Activated CD8-positive, alpha-beta memory T cell treated with anti-CD3 and anti-CD28 coated beads, Interleukin-2, amount 50 U/mL, for 48 hours (primary cell): ENCODE measurements around the gene GRB10.

Experiments used
- DNase-seq: peaks from one replicate; pipeline ENCODE4 v3.0.0-alpha.2; 2020

The GRB10 gene

DNA sequence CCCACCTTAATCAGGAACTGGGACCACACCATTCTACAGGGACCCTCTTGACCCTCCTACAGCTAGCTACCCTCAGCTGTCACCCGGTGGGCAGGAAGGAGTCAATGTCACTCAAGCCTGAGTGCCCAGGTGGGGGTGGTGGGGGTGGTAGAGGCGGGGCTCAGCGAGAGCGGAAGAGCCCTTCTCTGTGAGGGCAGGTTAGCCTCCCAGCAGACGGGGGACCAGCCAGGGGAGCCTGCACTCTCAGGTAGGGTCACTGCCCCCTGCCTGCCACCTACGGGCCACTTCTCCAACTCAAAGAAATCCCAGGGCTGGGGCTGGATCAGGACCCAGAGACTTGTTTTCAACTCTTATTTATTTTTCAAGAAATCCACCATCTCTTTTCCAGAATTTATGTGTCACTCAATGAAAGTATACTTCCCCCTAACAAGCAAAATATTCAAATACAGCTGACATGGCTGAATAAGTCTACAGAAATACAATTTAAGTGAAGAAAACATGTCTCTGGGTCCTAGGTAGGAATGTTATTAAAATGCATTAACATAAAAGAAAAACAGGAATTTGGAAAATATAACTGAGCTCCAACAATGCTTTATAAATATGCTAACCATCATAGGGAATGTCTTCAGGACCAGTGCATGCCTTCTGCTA lies 154.1 kb downstream of the GRB10 start:
- DNase-seq: no peak

DNA sequence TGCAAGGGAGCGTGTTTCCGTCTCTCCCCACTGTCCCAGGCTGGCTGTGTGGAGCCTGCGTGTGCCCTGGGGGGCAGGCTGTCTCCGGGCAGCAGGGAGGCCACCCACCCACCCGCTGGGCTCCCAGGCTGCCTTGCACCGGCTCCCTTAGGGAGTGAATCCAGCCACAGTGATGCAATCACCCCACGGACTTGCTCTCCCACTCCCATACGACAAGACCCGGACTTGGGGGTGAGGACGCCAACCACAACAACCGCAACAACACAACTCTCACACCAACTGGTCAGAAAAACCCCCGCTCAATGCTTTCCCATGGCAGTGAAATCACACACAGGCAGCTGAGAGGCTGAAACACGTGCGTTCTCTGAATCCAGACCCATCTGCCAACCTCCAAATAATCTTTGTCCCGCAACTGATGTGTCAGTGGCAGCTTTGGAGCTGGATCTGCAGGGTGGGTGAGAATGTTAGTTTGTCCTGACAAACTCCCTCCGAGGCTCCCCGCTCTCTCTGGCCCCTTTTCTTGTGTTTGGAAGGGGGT lies 154.8 kb downstream of the GRB10 start:
- DNase-seq: no peak

DNA sequence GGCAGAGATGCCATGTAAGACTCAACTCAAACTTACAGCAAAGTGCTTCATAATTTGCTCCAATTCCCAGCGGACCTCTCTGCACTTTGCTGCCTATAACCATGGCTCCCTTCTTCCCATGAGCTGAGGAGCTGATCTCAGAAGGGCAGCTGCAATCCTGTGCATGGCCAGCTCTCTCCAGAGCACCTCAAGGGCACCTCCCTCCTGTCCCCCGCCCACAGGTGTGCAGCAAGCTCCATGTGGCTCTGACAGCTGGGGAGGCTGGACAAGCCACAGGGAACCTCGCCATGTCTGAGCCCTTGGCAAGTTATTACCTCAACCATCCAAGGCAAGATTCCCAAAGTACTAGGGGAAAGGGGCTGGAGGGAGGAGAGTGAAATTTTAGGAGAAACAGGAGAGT lies 156.4 kb downstream of the GRB10 start:
- DNase-seq: no peak

DNA sequence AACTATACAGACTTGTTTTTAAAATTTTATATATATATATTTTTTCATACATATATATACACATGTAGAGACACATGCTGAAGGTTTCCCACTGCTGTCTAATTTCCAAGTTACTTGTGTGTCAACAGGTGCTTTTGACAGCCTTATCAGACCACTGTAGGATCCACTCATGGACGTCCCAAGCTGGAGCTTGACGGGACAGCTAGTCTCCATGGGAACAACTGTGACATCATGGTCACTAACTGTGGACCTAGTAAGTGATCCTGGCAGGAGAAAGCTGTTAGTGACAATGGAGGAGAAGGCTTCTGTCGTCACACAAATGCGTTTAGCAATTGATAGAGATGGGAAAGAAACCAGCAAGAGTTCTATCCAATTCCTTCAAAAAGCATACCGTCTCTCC lies 157.3 kb downstream of the GRB10 start:
- no peak for DNase-seq

DNA sequence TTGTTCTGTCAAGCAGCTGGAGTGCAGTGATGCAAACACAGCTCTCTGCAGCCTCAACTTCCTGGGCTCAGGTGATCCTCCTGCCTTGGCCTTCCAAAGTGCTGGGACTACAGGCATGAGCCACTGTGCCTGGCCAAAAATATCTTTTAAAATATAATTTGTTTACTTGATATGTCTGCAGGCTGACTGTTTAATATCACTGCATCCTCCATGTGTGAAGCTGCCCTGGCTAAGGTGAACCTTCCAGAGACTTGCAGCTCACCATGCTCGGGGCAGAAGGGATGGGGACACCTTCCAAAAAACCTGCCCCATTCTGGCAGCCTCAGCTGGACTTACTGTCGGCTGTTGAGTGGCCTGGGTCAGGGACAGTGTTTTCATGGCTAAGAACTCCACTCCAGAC lies 159.9 kb downstream of the GRB10 start:
- DNase-seq: no peak

DNA sequence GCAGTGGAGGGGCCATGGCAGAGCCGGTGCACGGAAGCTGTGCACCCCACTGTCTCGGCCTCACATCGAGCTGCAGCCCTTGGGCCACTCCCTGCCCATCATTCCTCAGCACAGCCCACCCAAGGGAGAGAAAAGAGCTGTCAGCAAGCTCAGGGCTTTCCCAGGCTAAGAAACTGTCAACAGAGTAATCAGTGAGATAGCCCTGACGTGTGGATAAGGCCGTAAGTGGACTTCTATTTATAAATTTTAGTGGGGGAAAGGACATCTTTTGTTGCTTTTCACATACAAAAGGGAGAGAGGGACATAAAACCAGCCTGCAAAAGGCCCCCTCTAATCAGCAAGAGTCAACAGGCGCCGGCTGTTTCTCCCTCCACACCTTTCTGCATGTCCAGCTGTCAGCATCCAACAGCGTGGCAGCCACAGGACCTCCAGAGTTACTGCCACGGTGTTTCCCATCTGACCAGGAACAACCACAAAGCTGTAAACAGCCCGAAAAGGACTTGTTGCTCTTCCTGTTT lies 160.7 kb downstream of the GRB10 start:
- no peak for DNase-seq

DNA sequence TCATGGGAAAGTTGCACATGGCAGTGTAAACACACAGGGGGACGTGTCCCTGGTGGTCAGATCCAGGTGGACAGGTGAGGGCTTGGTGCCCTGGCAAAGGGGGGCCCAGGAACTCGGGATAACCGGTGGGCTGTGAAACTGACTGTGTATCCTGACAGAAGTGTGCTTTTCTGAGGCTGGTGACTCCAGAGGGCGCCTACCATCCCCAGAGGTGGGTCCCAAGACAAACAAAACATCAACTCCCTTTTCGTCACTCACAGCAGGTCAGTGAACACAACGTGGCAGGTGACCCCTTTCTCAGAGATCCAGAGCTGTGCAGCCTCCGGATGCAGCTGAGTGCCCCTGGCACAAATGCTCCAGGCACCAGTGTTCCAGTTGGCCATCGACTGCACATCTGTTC lies 161.5 kb downstream of the GRB10 start:
- DNase-seq: no peak

DNA sequence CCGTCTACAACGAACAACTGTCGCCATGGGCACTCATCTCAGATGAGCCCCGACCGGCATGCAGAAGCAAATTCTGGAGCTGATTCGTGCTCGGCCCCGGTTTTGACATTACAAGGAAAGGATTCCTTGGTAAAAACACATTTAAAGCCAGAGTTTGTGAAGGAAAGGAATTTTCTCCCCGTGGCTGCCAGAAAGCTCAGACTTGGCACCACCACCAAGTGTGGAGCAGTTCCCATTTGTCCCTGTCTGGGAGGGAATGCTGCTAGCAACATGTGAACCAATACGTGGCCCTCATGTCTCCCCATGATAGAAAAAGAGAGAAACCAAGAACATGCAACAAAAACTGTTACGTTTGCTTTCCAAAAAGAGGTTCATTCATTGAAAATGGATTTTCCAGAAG lies 162.3 kb downstream of the GRB10 start:
- DNase-seq: no peak

DNA sequence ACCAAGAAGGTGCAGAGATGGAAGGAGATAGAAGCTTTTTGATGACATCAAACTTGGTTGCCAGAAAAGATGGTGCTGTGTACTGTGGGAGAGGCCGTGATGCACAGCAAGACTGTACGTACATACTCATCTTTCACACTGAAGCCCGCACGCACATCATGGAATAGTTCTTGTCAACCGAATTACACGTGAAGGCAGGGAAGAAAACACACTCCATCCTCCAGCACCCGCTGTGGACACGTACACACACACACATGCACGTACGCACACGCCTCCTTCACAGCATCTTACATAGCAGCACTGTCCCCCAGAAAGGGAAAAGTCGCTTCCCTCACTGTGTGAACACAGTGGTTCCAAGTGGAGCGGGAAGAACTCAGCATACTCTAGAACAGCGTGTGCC lies 163.0 kb downstream of the GRB10 start:
- DNase-seq: no peak

DNA sequence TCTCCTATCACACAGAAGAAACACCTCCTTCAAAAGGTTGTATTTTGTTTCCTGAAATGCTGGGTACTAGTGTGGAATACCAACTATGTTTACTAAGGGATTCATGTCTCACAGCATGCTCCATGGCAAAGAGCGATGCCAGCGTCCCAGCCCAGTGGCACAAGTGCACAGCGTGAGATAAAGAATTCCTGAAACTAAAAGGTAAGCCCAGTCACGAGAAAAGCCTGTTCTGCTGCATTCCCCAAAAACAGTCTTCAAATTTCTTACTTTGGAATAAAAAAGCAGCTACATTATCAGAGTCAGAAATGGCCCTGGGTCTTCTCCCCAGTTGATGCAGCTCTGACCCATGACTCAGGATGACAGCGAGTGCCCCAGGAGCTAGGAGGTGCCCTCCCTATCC lies 164.4 kb downstream of the GRB10 start:
- DNase-seq: no peak

DNA sequence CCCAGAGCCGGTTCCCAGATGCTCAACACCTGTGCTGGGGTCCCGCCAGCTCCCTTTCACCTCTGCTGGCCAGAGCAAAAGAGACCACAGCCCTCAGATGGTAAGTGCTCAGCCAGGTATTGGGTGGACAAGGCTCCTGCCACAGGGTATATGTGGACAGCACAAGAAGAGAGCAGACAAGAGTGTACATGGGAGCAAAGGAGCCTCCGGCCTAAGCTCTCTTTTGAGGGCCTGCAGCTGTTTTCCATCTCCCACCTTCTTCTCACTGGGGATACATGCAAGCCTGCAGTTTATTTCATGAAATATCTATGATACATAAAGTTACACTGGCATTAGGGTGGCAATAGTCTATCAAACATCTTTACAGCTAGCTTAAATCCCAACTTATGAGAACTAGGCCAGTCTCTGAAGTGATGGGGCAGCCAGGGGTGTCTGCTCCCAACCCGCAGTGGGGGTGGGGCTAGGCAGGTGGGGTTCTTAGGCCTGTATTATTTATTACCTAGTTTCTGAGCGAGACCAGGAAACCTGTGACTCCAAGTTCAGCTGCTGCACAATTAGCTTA lies 167.1 kb downstream of the GRB10 start:
- DNase-seq: no peak

DNA sequence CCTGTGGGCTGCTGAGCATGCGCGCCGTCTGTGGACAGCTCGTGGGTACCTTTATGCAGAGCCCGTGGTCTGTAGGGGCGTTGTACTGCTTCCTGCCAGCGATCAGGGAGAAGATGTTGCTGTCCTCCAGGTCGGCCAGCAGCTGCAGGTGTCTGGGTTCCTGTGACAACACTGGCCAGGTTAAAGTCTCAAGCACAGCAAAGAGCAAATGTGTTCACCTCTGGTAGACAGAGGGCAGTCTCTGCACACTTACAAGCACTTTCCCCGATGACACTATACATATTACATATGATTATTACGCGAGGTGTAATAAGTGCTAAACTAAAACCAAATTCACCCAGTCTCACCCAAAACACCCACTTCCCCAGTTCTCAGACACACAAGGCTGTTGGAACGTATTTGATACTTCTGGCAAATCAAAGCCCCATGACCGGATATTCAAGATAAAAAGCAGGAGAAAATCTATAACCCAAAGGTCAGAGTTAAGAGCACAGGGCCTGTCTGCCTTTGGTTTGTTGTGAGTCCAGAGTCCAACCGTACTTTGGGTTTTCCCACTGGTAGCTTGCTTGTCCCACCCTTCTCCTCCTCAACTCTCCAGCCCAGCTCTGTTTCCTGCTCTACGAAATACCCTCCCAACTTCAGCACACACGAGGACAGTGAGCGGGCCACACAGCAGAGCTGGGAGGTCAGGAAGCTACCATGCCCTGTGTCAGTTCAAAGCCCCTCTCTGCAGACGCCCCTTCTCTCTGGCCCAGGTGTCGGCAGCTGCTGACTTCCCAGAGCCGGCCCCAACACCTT lies 167.8 kb downstream of the GRB10 start:
- DNase-seq: no peak

DNA sequence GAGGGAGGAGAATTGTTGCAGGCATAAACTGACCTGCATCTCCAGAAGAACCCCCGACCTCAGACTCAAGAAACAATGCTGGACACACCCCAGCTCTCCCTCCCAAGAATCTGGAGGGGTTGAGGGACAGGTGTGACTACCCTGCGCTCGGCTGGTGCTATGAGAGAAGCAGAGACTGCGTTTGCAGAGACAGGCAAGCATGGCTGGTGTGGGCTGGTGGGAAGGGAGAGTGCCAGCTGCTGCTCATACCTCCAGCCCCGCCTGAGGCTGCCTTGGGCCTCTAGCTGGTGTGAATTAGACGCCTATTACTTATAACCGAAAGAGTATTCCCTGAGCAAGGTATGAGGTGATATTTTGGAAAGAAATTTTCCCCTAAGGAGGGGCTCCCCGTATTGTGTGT lies 169.2 kb downstream of the GRB10 start:
- no peak for DNase-seq

DNA sequence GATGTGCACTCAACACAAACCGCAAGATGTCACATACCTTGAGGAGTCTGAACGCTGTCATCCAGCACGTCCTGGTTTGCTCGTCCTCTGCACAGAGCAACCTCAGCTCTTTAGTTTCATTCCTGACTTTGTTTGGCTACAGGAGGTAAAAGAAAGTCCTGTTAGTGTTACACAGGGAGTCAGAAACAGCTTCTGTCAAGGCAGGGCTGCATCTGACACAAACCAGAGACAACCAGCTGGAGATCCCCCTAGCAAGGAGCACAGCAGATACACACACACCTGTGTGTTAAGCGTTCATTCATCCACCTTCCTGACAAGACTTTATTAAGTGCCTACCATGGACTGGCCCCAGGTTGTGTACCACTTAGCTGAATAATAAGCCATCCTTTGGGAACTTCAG lies 170.0 kb downstream of the GRB10 start:
- no peak for DNase-seq

DNA sequence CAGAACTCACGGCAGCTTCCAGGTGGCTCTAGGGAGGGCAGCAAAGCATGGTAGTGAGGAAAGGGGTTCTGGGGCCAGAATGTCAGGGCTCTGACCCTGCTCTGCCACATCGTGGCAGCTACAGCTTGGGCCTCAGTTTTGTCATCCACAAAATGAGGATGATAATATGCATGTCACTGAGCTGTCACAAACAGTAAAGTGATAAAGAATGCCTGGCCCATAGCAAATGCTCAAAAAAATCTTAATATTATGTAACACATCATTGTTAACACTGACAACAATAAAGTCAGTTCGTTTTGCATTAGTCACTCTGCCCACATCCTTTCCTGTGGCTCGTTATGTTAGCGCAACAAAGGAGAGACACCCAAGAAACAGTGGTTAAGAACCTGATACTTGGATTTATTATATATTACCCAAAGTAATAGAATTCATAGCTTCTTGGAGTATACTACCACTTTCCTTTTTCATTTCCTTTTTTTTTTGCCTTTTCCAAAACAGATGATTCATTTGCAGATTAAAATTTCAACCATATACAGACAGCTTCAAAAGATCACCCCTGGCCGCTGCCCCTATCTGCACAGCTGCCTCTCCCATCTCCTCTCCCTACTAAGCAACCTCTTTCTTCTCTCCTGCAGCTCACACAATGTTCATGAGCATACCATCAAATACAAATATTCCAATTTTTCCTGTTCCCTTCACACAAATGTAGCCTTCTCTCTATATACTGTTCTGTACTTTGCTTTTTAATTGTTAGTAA lies 172.0 kb downstream of the GRB10 start:
- DNase-seq: no peak

DNA sequence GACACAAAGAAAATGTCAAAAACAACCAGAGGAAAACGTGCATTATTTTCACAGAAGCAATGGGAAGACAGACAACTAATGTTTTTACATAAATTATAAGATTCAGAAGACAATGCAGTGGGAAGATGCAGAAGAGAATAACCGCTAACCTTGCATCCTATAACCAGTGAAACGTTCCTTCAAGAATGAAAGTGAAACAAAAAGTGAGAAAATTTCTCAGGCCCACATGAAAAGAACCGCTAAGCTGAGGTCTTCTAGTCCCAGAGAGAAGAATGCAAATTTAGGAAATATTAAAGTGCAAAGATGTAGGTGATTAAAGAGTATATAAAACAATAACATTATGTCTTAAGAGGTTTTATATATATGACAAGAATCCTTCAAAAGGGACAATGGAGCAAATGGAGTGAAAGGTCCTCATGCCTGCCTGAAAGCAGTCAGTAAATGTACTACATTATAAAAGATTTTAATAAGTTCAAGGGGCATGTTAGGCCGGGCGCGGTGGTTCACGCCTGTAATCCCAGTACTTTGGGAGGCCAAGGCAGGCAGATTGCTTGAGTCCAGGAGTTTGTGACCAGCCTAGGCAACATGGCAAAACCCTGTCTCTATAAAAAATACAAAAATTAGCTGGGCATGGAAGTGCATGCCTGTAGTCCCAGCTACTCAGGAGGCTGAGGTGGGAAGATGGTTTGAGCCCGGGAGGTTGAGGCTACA lies 174.3 kb downstream of the GRB10 start:
- DNase-seq: no peak

DNA sequence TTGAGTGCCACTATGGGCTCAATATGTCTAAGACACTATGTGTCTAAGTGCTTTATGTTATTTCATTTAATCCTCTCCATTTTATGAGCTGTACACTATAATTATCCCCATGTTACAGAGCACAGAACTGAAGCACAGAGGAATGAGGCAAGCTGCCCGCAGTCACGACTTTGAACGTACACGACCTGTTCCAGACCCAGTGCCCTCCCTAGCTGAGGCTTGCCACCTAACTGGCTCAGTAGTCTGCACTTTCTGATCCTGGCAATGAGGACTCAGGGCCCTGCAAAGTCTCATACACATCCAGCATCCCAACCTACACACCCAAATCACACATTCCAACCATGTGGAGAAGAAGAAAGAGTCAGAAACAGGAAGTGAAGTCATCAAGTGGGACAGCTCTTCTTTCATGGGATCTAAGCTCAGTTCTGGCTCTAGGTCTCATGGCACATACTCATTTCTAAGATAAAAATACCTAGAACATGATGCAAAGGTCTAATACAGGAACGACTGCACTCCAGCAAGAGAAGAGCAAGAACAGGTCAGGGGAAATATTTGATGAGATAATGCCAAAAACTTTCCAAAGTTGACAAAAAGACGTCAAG lies 175.1 kb downstream of the GRB10 start:
- peak; percentile 34 for DNase-seq

DNA sequence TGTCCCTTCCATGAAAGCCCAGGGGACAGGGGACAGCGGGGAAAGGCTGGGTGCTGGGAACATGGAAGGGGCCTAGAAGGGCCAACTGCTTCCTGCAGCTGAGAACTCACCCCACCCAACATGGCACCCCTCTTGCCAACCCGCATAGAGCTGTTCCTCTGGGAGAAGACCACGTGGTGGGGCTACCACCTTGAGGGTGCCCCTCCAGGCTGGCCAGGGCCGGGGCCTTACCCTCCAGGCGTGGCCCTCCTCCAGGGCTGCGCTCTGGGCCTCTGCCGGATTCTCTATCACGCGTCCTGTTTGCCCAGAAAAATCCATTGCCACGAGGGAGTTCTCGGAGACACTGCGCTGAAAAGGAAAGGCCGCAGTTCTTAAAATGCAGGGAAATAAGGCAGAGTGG lies 177.6 kb downstream of the GRB10 start:
- no peak for DNase-seq

DNA sequence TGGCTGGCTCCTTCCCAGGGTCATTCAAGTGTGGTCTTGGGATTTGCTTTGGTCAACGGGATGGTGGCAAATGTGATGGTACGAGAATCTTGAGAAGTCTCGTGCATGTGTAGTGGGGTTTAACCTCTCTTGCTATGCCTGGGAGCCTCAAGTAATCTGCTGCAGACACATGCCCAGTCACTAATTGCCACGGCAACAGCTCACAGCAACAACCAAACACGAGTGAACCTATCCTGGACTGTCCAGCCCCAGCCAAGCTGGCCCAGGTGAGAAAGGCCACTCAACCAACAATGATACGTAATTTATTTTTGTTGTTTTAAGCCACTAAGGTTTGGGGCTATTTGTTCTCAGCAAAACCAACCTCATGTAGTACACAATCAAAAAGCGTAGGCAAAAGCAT lies 179.4 kb downstream of the GRB10 start:
- no peak for DNase-seq

DNA sequence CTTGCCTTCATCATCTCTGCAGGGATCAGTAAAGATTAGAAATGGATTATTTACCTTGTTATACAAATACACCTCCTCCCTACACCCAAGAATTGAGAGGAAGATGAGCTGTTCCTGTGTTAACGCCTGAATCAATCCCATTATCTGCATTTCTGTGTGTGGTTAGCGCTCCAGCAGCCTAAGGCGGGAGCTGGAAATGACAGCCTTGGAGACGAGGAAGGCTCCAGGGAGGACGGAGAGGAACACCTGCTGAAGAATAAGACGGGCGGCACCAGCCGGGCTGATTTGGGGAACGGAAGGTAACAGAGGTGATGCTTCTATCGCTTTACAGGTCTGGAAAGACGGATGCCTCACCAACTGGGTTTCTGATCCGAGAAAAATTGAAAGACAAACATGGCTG lies 183.3 kb downstream of the GRB10 start:
- DNase-seq: no peak

DNA sequence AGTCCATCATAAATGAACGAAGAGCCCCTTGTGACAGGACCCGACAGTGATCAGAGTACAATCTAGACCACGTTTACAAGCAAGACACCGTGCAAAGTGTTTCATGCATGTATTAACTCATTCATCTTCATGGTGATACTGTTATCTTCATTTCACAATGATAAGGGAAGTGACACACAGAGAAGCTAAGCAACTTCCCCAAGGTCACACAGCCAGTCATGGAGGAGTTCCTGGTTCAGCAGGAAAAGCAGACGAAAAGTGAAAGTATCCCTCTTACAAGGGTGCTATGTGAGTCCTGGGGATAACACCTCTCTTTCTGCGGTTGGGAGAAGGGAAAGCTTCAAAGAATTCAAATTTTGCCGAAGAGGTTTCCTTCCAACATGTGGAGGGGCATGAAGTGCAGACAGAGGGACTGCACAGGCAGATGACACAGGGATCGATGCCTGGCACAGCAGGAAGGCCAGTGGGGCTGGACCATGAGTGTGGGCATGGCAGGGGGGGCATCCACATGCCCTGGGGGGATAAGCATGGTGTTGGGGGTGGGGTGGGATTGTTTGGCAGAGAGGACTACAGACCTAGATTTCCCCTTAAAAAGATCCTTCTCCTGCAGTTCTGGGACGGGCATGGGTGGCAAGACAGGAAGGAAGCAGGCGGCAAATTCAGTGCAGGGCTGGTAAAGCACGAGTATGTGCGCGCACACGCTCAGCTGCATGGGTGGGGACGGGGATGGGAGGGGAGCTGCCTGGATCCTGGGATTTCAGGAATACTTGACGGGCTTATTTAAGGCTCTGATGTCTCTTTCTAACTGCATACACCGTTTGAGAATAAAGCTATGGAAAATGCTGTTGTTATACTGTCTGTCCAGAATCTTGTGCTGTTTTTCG lies 184.0 kb downstream of the GRB10 start:
- no peak for DNase-seq
